Choroid plexus epithelial cell (primary cell): Measurements from ENCODE around the gene COL17A1.

ENCODE experiments used
- DNase-seq: peaks from one replicate; pipeline ENCODE4 v3.0.0-alpha.2; 2010; ENCODE audit warnings: low read depth
- H3K4me3 ChIP-seq: 2 replicates; pipeline ENCODE4 v1.5.1; 2011; ENCODE audit warnings: low read depth, mild to moderate bottlenecking, control low read depth, low read length, moderate library complexity
- CTCF ChIP-seq: conservative IDR thresholded peaks from 2 replicates; pipeline ENCODE4 v1.5.1; 2011; ENCODE audit warnings: low read depth, mild to moderate bottlenecking, control low read depth, inconsistent platforms, low read length, moderate library complexity

Gene COL17A1

GRCh38 chr10:104109908-104110662 is 24.4 kb upstream of the COL17A1 start:
- no peak for TF ChIP-seq CTCF
- DNase-seq: peak; percentile 72
- H3K4me3 ChIP-seq: no peak overlapping the region

GRCh38 chr10:104104926-104105325 is 19.2 kb upstream of the COL17A1 start:
- no peak overlapping the region for H3K4me3 ChIP-seq
- TF ChIP-seq CTCF: no peak
- DNase-seq: peak; percentile 21

GRCh38 chr10:104104418-104104817 is 18.7 kb upstream of the COL17A1 start:
- H3K4me3 ChIP-seq: no peak overlapping the region
- no peak for TF ChIP-seq CTCF
- DNase-seq: no peak

- TF ChIP-seq CTCF: no peak
- no peak overlapping the region for H3K4me3 ChIP-seq
- DNase-seq: no peak
These were observed 18.3 kb upstream of the COL17A1 start for GRCh38 chr10:104103956-104104355.

GRCh38 chr10:104101902-104102301 is 16.2 kb upstream of the COL17A1 start:
- no peak for DNase-seq
- H3K4me3 ChIP-seq: no peak overlapping the region
- no peak for TF ChIP-seq CTCF

- no peak for DNase-seq
- no peak for TF ChIP-seq CTCF
- H3K4me3 ChIP-seq: no peak overlapping the region
These were observed 15.1 kb upstream of the COL17A1 start for GRCh38 chr10:104100795-104101194.

GRCh38 chr10:104099941-104100340 is 14.3 kb upstream of the COL17A1 start:
- no peak for TF ChIP-seq CTCF
- DNase-seq: peak; percentile 30
- H3K4me3 ChIP-seq: no peak overlapping the region
